IgD-negative memory B cell (primary cell): Measurements from ENCODE around the gene WDHD1. TPM values are rescaled to one million over a fixed set of nuclear protein-coding genes. Genes with fewer than 3 reads are reported as not detected.

Experiments used
- H3K27ac Mint-ChIP-seq, 3 donors: one replicate each; pipeline ENCODE4 v1.8.0; 2020 to 2022; ENCODE audit warnings: mild to moderate bottlenecking in 3 of 3, mixed read lengths in 3 of 3, moderate library complexity in 1 of 3
- H3K27me3 Mint-ChIP-seq: one replicate; pipeline ENCODE4 v1.8.0; 2021; ENCODE audit warnings: mixed read lengths
- H3K36me3 Mint-ChIP-seq: one replicate; pipeline ENCODE4 v1.8.0; 2020; ENCODE audit warnings: mild to moderate bottlenecking, mixed read lengths
- H3K4me1 Mint-ChIP-seq, 3 donors: one replicate each; pipeline ENCODE4 v1.8.0; 2020 to 2022; ENCODE audit warnings: mixed read lengths in 3 of 3, mild to moderate bottlenecking in 1 of 3
- H3K4me3 Mint-ChIP-seq, 4 donors: one replicate each; pipeline ENCODE4 v1.8.0; 2020 to 2022; ENCODE audit warnings: mild to moderate bottlenecking in 4 of 4, mixed read lengths in 4 of 4, moderate library complexity in 3 of 4
- H3K9me3 Mint-ChIP-seq, 3 donors: one replicate each; pipeline ENCODE4 v1.8.0; 2020 to 2021; ENCODE audit warnings: mixed read lengths in 3 of 3, mild to moderate bottlenecking in 1 of 3
- polyA plus RNA-seq: library from polyadenylated mRNA; unstranded; fragments of 300-500 nt; fragmentation: Illumina TruSeq; gene quantifications from one replicate; pipeline ENCODE4 v1.2.3, GENCODE V29; 2021

Gene WDHD1
- polyA plus RNA-seq, 1 donor from 2014 or later, result 3.9 TPM

GRCh38 chr14:54893151-54893760 lies 133.6 kb downstream of the WDHD1 start:
- no peak overlapping the region for H3K27ac Mint-ChIP-seq

DNA sequence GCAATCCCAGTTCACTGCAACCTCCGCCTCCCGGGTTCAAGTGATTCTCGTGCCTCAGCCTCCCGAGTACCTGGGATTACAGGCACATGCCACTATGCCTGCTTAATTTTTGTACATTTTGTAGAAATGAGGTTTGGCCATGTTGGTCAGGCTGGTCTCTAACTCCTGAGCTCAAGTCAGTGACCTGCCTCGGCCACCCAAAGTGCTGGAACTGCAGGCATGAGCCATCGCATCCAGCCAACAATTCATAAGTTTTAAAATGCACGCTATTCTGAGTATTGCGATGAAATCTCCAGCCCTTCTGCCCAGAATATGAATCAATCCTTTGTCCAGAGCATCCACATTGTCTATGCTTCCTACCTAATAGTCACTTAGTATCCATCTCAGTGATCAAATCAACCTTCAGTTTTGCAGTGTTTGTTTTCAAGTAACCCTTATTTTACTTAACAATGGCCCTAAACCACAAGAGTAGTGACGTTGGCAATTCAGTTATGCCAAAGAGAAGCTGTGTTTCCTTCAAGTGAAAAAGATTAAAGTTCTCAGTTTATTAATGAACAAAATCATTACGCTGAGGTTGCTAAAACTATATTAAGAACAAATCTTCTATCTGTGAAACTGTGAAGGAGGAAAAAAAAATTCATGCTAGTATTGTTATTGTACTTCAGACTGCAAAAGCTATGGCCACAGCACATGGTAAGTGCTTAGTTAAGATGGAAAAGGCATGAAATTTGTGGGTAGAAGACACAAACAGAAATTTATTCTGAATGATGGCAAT lies 135.2 kb downstream of the WDHD1 start:
- H3K27ac Mint-ChIP-seq, result no peak overlapping the region
- no peak overlapping the region for H3K4me3 Mint-ChIP-seq
- H3K36me3 Mint-ChIP-seq, result no peaks in the 10 kb centered on the region
- H3K27me3 Mint-ChIP-seq, result no peaks in the 10 kb centered on the region
- H3K4me1 Mint-ChIP-seq, result peaks cover 20 to 30% (median 27%) of the 10 kb centered on the region in 3 donors
- H3K9me3 Mint-ChIP-seq, result no peaks in the 10 kb centered on the region

More at GRCh38 chr14:54893151-54893760, 133.6 kb downstream of the WDHD1 start:
- Mint-ChIP-seq H3K9me3 (no peaks in the 10 kb centered on the region), H3K36me3 (no peaks in the 10 kb centered on the region), H3K4me1 (peaks cover 16 to 25% (median 22%) of the 10 kb centered on the region in 3 donors), H3K27me3 (no peaks in the 10 kb centered on the region), H3K4me3 (no peak overlapping the region)

- H3K4me1 Mint-ChIP-seq, result peaks cover 23 to 33% (median 30%) of the 10 kb centered on the region in 3 donors
- H3K27ac Mint-ChIP-seq, result no peak overlapping the region
- no peaks in the 10 kb centered on the region for H3K27me3 Mint-ChIP-seq
- peak overlapping the region in 1 of 4 donors; percentile 19 for H3K4me3 Mint-ChIP-seq
- H3K36me3 Mint-ChIP-seq, result no peaks in the 10 kb centered on the region
- no peaks in the 10 kb centered on the region for H3K9me3 Mint-ChIP-seq
Measured at GRCh38 chr14:54890788-54891187, 136.1 kb downstream of the WDHD1 start.

DNA sequence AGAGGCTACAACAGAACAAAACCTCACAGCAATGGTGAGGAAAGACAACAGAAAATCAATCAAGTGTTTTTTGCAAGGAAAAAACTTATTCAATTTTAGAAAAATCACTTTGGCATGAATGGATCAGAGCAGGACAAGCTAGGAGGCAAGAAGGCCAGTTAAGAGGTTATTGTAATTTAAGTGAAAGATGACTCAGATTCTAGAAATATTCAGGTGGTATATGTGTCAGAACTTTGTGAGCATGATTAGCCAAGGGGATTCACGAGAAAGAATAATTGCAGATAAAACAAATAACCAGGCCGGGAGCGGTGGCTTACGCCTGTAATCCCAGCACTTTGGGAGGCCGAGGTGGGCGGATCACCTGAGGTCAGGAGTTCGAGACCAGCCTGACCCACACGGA lies 137.0 kb downstream of the WDHD1 start:
- no peaks in the 10 kb centered on the region for H3K9me3 Mint-ChIP-seq
- no peaks in the 10 kb centered on the region for H3K27me3 Mint-ChIP-seq
- no peaks in the 10 kb centered on the region for H3K36me3 Mint-ChIP-seq
- H3K4me3 Mint-ChIP-seq, result peak overlapping the region in 1 of 4 donors; percentile 10
- no peak overlapping the region for H3K27ac Mint-ChIP-seq
- peaks cover 19 to 33% (median 27%) of the 10 kb centered on the region in 3 donors for H3K4me1 Mint-ChIP-seq

Other genes starting within 250 kb of the WDHD1 start
- gene GCH1, start 124.3 kb downstream of the WDHD1 start, polyA plus RNA-seq, result 12.9 TPM
- gene SOCS4, start 137 bp upstream of the WDHD1 start, polyA plus RNA-seq, result 2.2 TPM
- 119 TPM for gene MAPK1IP1L, start 24.5 kb upstream of the WDHD1 start, polyA plus RNA-seq
- gene LGALS3, start 102.2 kb upstream of the WDHD1 start, polyA plus RNA-seq, result 7.6 TPM
- not detected for gene DLGAP5, start 164.5 kb upstream of the WDHD1 start, polyA plus RNA-seq
- gene FBXO34, start 244.3 kb upstream of the WDHD1 start, polyA plus RNA-seq, result 23.7 TPM